ENCODE data around the gene RNASE8. TPM values are rescaled to one million over a fixed set of nuclear protein-coding genes. Genes with fewer than 3 reads are reported as not detected.

Gene RNASE8
- total and polyA plus RNA-seq, 2 of the 8 experiments (the other 6 are each of a cell fraction or from before 2014, with no cell fraction given), result not detected

- no peak for TF ChIP-seq BRCA1 (IDR thresholded peaks at IDR 0.05; ENCODE audit: low read depth, low read length)
- no peak for TF ChIP-seq TEAD4 (IDR thresholded peaks at IDR 0.05; ENCODE audit: low read depth, low read length)
- TF ChIP-seq YY1 (IDR thresholded peaks at IDR 0.05; ENCODE audit: low read depth, low read length), result no peak
- TF ChIP-seq SIX5 (IDR thresholded peaks at IDR 0.05; ENCODE audit: low read depth, low read length), result no peak
- TF ChIP-seq SP2 (IDR thresholded peaks at IDR 0.05; ENCODE audit: low read length), result no peak
- TF ChIP-seq TCF12 (IDR thresholded peaks at IDR 0.05; ENCODE audit: low read depth, low read length), result no peak
- no peak for TF ChIP-seq CBX8 (IDR thresholded peaks at IDR 0.05; ENCODE audit: borderline replicate concordance, low read depth, low read length)
- no peak for TF ChIP-seq GTF2F1 (IDR thresholded peaks at IDR 0.05; ENCODE audit: borderline replicate concordance, low read depth, low read length)
- TF ChIP-seq JUN (IDR thresholded peaks at IDR 0.05; ENCODE audit: low read depth, low read length), result no peak
- no peak for TF ChIP-seq HDAC6 (IDR thresholded peaks at IDR 0.05; ENCODE audit: low read depth, low read length)
Observed at GRCh38 chr14:21020977-21021545, 36.6 kb upstream of the RNASE8 start (continued).
